AG04449 (cell line): Measurements from ENCODE around the gene PSMD11.

ENCODE experiments used
- CTCF ChIA-PET: fragments of 350-600 bp; formaldehyde crosslinking; extraction: SDS; loops from one replicate; lab custom pipeline; 2021; ENCODE audit warnings: antibody characterized with exemption; lab: Yijun Ruan, JAX
- POLR2A ChIA-PET: fragments of 400-600, 350-600 bp; formaldehyde crosslinking; extraction: SDS; loops from one replicate; lab custom pipeline; 2020; ENCODE audit warnings: antibody characterized with exemption, inconsistent platforms; lab: Yijun Ruan, JAX
- DNase-seq: peaks from one replicate; pipeline ENCODE4 v3.0.0-alpha.2; 2010; ENCODE audit warnings: low read depth, low spot score
- H3K4me3 ChIP-seq: 2 replicates; pipeline ENCODE4 v1.5.1; 2011; ENCODE audit warnings: low read depth, mild to moderate bottlenecking, control low read depth, low read length
- CTCF ChIP-seq: IDR thresholded peaks from one replicate; pipeline ENCODE4 v1.5.1; 2011; ENCODE audit warnings: mild to moderate bottlenecking, moderate library complexity, low read length, control low read depth, inconsistent platforms; ENCODE audit not compliant: insufficient read depth; ENCODE audit errors: missing control alignments

PSMD11 gene

DNA sequence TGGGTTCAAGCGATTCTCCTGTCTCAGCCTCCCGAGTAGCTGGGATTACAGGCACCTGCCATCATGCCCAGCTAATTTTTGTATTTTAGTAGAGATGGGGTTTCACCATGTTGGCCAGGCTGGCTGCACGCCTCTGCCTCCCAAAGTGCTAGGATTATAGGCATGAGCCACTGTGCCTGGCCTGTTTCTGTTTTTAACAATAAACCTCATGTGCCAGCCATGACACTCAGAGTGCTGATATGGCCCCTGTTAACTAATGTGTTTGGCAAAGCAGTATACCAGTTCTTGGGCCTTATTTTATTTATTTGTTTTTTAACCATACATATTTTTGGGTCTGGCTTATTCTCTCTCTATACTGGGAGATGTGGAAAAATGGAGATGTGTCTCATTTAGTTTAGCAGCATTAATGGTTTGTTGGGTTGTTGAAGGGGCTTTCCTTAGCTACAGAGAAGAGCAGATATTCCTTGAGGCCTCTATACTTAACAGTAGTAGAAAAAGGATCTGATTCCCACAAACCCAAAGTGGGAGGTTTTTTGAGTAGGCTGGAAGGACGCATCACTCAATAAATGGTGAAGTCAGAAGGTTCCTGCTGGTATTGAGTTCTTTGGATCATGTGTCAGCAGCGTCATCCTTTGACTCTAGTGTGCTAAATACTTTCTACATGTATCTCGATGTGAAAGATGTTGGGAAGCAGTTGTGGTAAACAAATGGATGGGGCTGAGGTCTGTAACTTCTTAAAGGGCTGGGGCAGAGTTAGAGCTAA lies 26.3 kb downstream of the PSMD11 start:
- no peak for TF ChIP-seq CTCF
- ChIA-PET CTCF (interaction anchor here (1.0 to 9.8 kb wide), 6 partner anchors 10 to 287 kb away, joined by 3 to 160 read pairs (median 6); partner anchors contain the start of genes CDK5R1 and PSMD11), POLR2A (interaction anchor here (0.5 kb wide), 1 partner anchor 11 kb away, joined by 3 read pairs; no protein-coding TSS in a partner anchor)
- no peak overlapping the region for H3K4me3 ChIP-seq
- no peak for DNase-seq

GRCh38 chr17:32471652-32472051 lies 27.3 kb downstream of the PSMD11 start:
- no peak for DNase-seq
- TF ChIP-seq CTCF: no peak
- CTCF ChIA-PET: interaction anchor here (1.2 to 9.8 kb wide), 6 partner anchors 11 to 285 kb away, joined by 3 to 160 read pairs (median 6); partner anchors contain the start of genes CDK5R1 and PSMD11
- no peak overlapping the region for H3K4me3 ChIP-seq
- POLR2A ChIA-PET: interaction anchor here (0.8 kb wide), 1 partner anchor 11 kb away, joined by 4 read pairs; no protein-coding TSS in a partner anchor

- ChIA-PET POLR2A (no interaction called here), CTCF (interaction anchor here (1.4 to 9.8 kb wide), 2 partner anchors 14 to 280 kb away, joined by 5 to 160 read pairs; no protein-coding TSS in a partner anchor)
- no peak for DNase-seq
- TF ChIP-seq CTCF: no peak
- H3K4me3 ChIP-seq: no peak overlapping the region
Observed at GRCh38 chr17:32475258-32475657, 30.9 kb downstream of the PSMD11 start.

- H3K4me3 ChIP-seq: no peak overlapping the region
- DNase-seq: no peak
- CTCF ChIA-PET: interaction anchor here (1.0 to 9.8 kb wide), 2 partner anchors 16 to 280 kb away, joined by 3 to 160 read pairs; no protein-coding TSS in a partner anchor
- POLR2A ChIA-PET: no interaction called here
- no peak for TF ChIP-seq CTCF
Observed at GRCh38 chr17:32477220-32477619, 32.9 kb downstream of the PSMD11 start.

DNA sequence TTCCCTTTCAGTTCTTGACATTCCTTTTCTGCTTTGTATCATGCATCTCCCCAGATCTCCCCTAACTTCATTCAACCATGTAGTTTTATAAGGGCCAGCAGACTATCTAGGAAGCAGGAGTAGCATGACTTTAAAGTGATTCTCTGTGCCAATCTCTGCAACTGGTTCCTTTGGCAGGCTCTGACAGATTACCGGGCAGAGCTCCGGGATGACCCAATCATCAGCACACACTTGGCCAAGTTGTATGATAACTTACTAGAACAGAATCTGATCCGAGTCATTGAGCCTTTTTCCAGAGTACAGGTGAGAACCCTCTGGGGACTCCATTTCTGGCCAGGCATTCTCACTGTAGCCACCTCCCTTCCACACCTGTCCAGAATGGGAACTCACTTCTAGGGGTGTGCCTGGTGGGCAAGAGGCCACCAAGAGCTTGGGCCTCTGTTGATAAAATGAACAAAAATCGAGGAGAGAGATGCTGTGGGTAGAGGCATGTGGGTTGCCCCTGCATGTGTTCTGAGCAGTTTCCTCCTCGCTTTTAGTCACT lies 34.8 kb downstream of the PSMD11 start:
- CTCF ChIA-PET: interaction anchor here (0.6 to 3.2 kb wide), 6 partner anchors 8 to 275 kb away, joined by 3 to 30 read pairs (median 3); partner anchors contain the start of genes CDK5R1 and PSMD11
- DNase-seq: no peak
- no peak overlapping the region for H3K4me3 ChIP-seq
- no peak for TF ChIP-seq CTCF
- POLR2A ChIA-PET: no interaction called here

DNA sequence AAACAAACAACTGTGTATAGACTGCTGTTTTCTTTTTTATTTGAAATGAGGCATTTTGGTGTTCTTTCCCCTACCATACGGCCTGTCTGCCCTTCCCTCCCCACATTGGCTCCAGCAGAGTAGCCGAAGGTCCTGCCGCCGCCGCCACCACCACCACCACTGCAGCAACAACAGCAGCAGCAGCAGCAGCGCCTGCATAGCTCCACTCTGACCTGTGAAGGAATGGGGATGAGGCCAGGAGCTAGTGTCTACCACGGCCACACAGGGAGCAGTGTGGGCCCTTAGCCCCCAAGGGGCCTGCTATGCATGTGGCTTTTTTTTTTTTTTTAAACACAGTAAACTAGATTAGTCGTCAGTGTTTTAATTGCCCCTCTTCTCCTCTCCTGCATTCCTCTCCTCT lies 36.9 kb downstream of the PSMD11 start:
- H3K4me3 ChIP-seq: no peak overlapping the region
- no peak for TF ChIP-seq CTCF
- no peak for DNase-seq
- ChIA-PET POLR2A (interaction anchor here (0.7 kb wide), 1 partner anchor 10 kb away, joined by 3 read pairs; no protein-coding TSS in a partner anchor), CTCF (interaction anchor here (0.9 to 7.8 kb wide), 4 partner anchors 10 to 273 kb away, joined by 3 to 117 read pairs (median 46); no protein-coding TSS in a partner anchor)
